ENCODE results near the gene FADD.

The FADD gene

DNA sequence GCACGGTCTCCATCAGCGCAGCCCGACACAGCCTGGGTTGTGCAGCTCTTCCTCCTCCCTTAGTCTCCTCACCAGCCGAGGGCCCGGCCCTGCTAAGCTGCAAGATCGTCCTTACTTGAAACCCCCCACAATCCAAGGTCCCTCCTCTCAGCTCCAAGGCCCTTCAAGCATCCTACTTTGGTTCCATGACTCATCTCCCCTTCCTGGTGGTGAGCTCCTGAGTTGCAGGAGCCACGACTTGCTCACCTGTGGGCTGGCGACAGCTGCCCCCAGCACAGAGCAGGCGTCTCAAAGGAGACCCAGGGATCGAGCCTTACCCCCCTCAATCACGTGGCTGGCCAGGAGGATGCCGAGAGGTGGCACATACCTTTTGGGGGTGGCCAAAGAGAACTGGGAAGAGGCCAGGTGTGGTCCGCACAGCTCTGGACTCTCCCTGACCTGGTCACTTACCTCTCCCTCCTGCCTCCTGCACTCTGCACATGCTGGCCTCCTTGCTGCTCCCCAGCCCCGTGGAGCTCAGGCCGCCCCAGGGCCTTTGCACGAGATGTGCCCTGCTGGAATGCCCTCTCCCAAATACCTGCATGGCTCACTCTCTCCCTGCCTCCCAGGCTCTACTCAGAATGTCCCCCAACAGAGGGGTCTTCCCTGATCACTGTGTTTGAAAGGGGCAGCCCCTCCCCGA is 35.2 kb upstream of the FADD start:
- H3K9me2 ChIP-seq (replicated peaks; ENCODE audit: insufficient read depth, low read length): no peaks in the 10 kb centered on the region
- H3F3A ChIP-seq (ENCODE audit: insufficient read depth): no peaks in the 10 kb centered on the region
- H2AFZ ChIP-seq (ENCODE audit: low read depth, low read length, severe bottlenecking): no peak overlapping the region
- no peaks in the 10 kb centered on the region for H3K36me3 ChIP-seq (ENCODE audit: low read length)
- no peak overlapping the region for H3K4me3 ChIP-seq (ENCODE audit: insufficient read depth, low read length, poor library complexity, severe bottlenecking)
- H3K9ac ChIP-seq (ENCODE audit: low read length): no peak overlapping the region
- H4K20me1 ChIP-seq (ENCODE audit: low read depth, low read length): no peaks in the 10 kb centered on the region
- no peaks in the 10 kb centered on the region for H3K79me2 ChIP-seq (ENCODE audit: insufficient read depth, low read length)
- H3K27ac ChIP-seq (ENCODE audit: low read depth, low read length): no peak overlapping the region
- H3K4me2 ChIP-seq (ENCODE audit: low read depth, low read length, poor library complexity, severe bottlenecking): no peak overlapping the region
- no peak for TF ChIP-seq EZH2phosphoT487 (conservative IDR thresholded peaks at IDR 0.05; ENCODE audit: low read length)
- TF ChIP-seq, protein P1, sequence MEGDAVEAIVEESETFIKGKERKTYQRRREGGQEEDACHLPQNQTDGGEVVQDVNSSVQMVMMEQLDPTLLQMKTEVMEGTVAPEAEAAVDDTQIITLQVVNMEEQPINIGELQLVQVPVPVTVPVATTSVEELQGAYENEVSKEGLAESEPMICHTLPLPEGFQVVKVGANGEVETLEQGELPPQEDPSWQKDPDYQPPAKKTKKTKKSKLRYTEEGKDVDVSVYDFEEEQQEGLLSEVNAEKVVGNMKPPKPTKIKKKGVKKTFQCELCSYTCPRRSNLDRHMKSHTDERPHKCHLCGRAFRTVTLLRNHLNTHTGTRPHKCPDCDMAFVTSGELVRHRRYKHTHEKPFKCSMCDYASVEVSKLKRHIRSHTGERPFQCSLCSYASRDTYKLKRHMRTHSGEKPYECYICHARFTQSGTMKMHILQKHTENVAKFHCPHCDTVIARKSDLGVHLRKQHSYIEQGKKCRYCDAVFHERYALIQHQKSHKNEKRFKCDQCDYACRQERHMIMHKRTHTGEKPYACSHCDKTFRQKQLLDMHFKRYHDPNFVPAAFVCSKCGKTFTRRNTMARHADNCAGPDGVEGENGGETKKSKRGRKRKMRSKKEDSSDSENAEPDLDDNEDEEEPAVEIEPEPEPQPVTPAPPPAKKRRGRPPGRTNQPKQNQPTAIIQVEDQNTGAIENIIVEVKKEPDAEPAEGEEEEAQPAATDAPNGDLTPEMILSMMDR (IDR thresholded peaks at IDR 0.05; ENCODE audit: insufficient read depth, low read length, poor library complexity, severe bottlenecking): no peak
- H3K9me3 ChIP-seq (ENCODE audit: insufficient read depth, low read length): no peaks in the 10 kb centered on the region
- no peaks in the 10 kb centered on the region for H3K27me3 ChIP-seq (ENCODE audit: low read length)

DNA sequence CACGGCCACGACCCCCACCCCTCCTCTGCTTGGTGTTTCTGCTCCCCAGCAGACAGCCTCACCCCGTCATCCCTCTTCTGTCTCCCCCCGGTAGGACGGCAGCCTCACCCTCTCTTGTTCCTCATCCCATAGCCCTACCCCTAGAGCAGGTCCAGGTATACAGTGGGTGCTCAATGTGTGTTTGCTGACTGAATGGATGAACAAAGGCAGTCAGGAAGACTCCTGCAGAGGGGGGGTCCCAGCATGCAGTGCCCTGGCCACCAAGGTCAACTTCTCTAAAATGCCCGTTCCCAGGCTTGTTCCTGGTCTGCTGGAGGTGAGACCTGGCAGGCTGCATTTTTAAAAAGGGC is 34.7 kb upstream of the FADD start:
- no peak overlapping the region for H3K4me2 ChIP-seq (ENCODE audit: low read depth, low read length, poor library complexity, severe bottlenecking)
- H3F3A ChIP-seq (ENCODE audit: insufficient read depth): no peaks in the 10 kb centered on the region
- TF ChIP-seq EZH2phosphoT487 (conservative IDR thresholded peaks at IDR 0.05; ENCODE audit: low read length): no peak
- TF ChIP-seq, protein P1 (IDR thresholded peaks at IDR 0.05; ENCODE audit: insufficient read depth, low read length, poor library complexity, severe bottlenecking): no peak

GRCh38 chr11:70169127-70169526 is 34.0 kb upstream of the FADD start:
- Histone ChIP-seq H3K9me2 (replicated peaks; ENCODE audit: insufficient read depth, low read length) (no peaks in the 10 kb centered on the region), H3K27ac (ENCODE audit: low read depth, low read length) (no peak overlapping the region)
- TF ChIP-seq EZH2phosphoT487 (conservative IDR thresholded peaks at IDR 0.05; ENCODE audit: low read length): no peak
- TF ChIP-seq, protein P1 (IDR thresholded peaks at IDR 0.05; ENCODE audit: insufficient read depth, low read length, poor library complexity, severe bottlenecking): no peak

More for the DNA sequence above, 34.7 kb upstream of the FADD start:
- no peak overlapping the region for H2AFZ ChIP-seq (ENCODE audit: low read depth, low read length, severe bottlenecking)
- no peaks in the 10 kb centered on the region for H3K79me2 ChIP-seq (ENCODE audit: insufficient read depth, low read length)
- no peaks in the 10 kb centered on the region for H3K36me3 ChIP-seq (ENCODE audit: low read length)
- H3K27me3 ChIP-seq (ENCODE audit: low read length): no peaks in the 10 kb centered on the region
- no peaks in the 10 kb centered on the region for H3K9me2 ChIP-seq (replicated peaks; ENCODE audit: insufficient read depth, low read length)
- no peak overlapping the region for H3K27ac ChIP-seq (ENCODE audit: low read depth, low read length)
- no peak overlapping the region for H3K9ac ChIP-seq (ENCODE audit: low read length)
- H4K20me1 ChIP-seq (ENCODE audit: low read depth, low read length): no peaks in the 10 kb centered on the region
- no peak overlapping the region for H3K4me3 ChIP-seq (ENCODE audit: insufficient read depth, low read length, poor library complexity, severe bottlenecking)
- H3K9me3 ChIP-seq (ENCODE audit: insufficient read depth, low read length): no peaks in the 10 kb centered on the region

More at GRCh38 chr11:70169127-70169526, 34.0 kb upstream of the FADD start:
- H3F3A ChIP-seq (ENCODE audit: insufficient read depth): no peaks in the 10 kb centered on the region
- H3K79me2 ChIP-seq (ENCODE audit: insufficient read depth, low read length): no peaks in the 10 kb centered on the region
- no peak overlapping the region for H3K4me2 ChIP-seq (ENCODE audit: low read depth, low read length, poor library complexity, severe bottlenecking)
- no peaks in the 10 kb centered on the region for H3K9me3 ChIP-seq (ENCODE audit: insufficient read depth, low read length)
- H3K9ac ChIP-seq (ENCODE audit: low read length): no peak overlapping the region
- H3K36me3 ChIP-seq (ENCODE audit: low read length): no peaks in the 10 kb centered on the region
- H4K20me1 ChIP-seq (ENCODE audit: low read depth, low read length): no peaks in the 10 kb centered on the region
- no peaks in the 10 kb centered on the region for H3K27me3 ChIP-seq (ENCODE audit: low read length)
- no peak overlapping the region for H3K4me3 ChIP-seq (ENCODE audit: insufficient read depth, low read length, poor library complexity, severe bottlenecking)
- no peak overlapping the region for H2AFZ ChIP-seq (ENCODE audit: low read depth, low read length, severe bottlenecking)
